HUES64 (cell line): ENCODE data around the gene RMC1.

Experiments used
- H3K27ac ChIP-seq: 2 replicates; pipeline ENCODE4 v1.7.0; 2013; ENCODE audit warnings: low read depth, low read length, inconsistent platforms
- H3K27me3 ChIP-seq: 2 replicates; pipeline ENCODE4 v1.6.1; 2013; ENCODE audit warnings: mild to moderate bottlenecking, low read length; ENCODE audit not compliant: insufficient read depth
- H3K36me3 ChIP-seq: 2 replicates; pipeline ENCODE4 v1.6.1; 2013; ENCODE audit warnings: mild to moderate bottlenecking, low read length; ENCODE audit not compliant: insufficient read depth
- H3K4me1 ChIP-seq: 2 replicates; pipeline ENCODE4 v1.6.1; 2013; ENCODE audit warnings: mild to moderate bottlenecking, low read length, moderate library complexity; ENCODE audit not compliant: insufficient read depth
- H3K4me3 ChIP-seq: 2 replicates; pipeline ENCODE4 v1.5.1; 2013; ENCODE audit warnings: mild to moderate bottlenecking, low read length, moderate library complexity
- H3K9ac ChIP-seq: 2 replicates; pipeline ENCODE4 v1.6.1; 2013; ENCODE audit warnings: mild to moderate bottlenecking, low read depth, low read length
- H3K9me3 ChIP-seq: 2 replicates; pipeline ENCODE4 v1.6.1; 2013; ENCODE audit warnings: low read depth, low read length; ENCODE audit not compliant: insufficient read depth
- WGBS: fragments of 150-250, 120-280 bp; methylation state at CpG from one replicate; pipeline ENCODE4 v1.1.7; 2013; ENCODE audit warnings: missing lambda C conversion rate; 5-methylcytosine and 5-hydroxymethylcytosine counted together

The RMC1 gene

DNA sequence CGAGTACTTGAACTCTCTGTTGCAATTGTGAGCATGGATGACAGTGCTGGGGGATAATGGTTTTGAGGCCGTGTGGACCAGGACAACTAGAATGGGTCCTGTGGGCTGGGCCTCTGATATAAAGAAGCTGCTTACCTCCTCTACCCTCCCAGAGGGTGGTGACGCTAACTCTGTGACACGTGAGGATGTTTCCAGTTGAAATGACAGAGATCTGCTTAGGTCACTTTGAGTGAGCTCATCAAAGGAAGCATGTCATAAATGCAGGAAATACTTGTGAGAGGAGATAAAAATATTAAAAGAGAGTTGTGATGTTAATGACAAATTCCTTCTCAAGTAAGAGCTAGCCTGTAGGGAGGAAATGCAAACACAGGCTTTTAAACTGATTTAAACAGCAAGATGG, 16.4 kb downstream of the RMC1 start:
- Histone ChIP-seq H3K36me3 (peaks cover 78% of the 10 kb centered on the region), H3K27ac (no peak overlapping the region), H3K9ac (no peak overlapping the region), H3K27me3 (no peaks in the 10 kb centered on the region), H3K4me3 (no peak overlapping the region), H3K9me3 (no peaks in the 10 kb centered on the region), H3K4me1 (no peaks in the 10 kb centered on the region)
- WGBS, result 75% methylated on average over 3 of the region's 4 CpGs

DNA sequence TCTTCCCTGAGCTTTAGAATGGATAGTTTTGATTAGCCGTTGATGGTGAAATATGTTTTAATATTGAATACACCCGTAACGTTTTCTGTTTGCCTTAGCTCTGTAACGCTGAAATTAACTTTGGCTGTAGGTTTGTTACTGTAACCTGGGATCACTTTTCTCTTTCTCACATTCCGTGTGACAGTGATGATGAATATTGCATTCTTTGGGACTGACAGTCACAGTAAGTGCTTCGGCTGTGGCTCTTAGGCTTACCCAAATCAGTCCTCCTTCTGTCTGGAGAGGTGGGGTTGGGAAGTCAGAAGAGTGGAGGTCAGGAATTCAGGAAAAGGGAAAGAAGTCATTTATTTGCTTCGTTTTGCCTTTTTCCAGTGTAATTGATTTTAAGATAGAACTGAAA, 18.0 kb downstream of the RMC1 start:
- Histone ChIP-seq H3K4me3 (no peak overlapping the region), H3K36me3 (peaks cover 83% of the 10 kb centered on the region), H3K9ac (no peak overlapping the region), H3K27ac (no peak overlapping the region), H3K4me1 (no peaks in the 10 kb centered on the region), H3K9me3 (no peaks in the 10 kb centered on the region), H3K27me3 (no peaks in the 10 kb centered on the region)
- WGBS, result 90% methylated on average over 6 of the region's 7 CpGs

DNA sequence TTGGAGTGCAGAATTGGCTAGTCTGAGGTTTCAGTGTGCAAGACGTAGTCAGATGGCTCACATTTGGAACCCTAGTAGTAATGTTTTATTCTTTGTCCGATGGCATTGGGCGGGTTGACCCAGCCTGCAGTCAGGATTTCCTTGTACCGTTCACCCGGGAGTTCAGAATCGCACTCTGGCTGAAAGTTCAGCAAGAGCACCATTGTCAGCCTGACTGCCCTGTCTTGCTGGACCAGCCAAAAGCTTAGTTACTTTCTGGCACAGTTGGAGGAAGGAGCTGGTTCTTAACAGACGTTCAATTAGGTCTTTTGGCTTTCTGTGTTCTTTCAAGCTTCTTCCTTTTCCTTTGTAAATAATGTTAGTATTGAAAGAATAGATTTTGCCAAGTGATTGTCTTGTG, 18.6 kb downstream of the RMC1 start:
- Histone ChIP-seq H3K9ac (no peak overlapping the region), H3K9me3 (no peaks in the 10 kb centered on the region), H3K27me3 (no peaks in the 10 kb centered on the region), H3K27ac (no peak overlapping the region), H3K36me3 (peaks cover 85% of the 10 kb centered on the region), H3K4me3 (no peak overlapping the region), H3K4me1 (no peaks in the 10 kb centered on the region)
- WGBS, result 96% methylated on average over 7 of the region's 7 CpGs

DNA sequence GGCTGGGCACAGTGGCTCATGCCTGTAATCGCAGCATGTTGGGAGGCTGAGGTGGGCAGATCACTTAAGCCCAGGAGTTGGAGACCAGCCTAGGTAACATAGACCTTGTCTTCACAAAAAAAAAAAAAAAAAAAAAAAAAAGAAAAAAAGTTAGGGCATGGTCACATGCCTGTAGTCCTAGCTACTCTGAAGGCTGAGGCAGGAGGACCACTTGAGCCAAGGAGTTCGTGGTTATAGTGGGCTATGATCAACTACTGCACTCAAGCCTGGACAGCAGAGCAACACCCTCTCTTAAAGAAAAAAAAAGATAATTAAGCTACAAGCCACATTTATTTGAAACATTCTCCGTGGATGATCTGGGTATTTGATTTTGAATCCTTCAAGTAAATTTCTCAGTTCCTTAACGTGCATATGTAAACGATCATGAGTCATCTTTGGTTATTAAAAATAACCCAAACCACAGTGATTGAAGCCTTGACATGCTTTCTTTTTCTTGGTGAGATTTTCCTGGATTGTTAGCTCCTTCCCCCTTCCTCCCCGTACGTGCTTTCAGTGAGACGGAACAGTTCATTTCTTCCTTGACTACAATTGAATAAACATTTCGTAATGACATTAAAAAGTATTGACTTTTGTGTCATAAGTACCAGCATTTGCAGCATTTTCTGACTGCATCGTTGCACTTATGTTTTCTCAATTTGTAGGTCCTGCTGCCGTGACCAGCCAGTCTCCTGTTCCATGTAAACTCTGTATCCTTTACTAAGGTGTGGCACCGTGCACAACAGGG, 20.3 kb downstream of the RMC1 start:
- Histone ChIP-seq H3K9me3 (no peaks in the 10 kb centered on the region), H3K36me3 (peaks cover 88% of the 10 kb centered on the region), H3K4me1 (no peaks in the 10 kb centered on the region), H3K27ac (no peak overlapping the region), H3K9ac (no peak overlapping the region), H3K27me3 (no peaks in the 10 kb centered on the region), H3K4me3 (no peak overlapping the region)
- WGBS, result 93% methylated on average over 12 of the region's 12 CpGs

DNA sequence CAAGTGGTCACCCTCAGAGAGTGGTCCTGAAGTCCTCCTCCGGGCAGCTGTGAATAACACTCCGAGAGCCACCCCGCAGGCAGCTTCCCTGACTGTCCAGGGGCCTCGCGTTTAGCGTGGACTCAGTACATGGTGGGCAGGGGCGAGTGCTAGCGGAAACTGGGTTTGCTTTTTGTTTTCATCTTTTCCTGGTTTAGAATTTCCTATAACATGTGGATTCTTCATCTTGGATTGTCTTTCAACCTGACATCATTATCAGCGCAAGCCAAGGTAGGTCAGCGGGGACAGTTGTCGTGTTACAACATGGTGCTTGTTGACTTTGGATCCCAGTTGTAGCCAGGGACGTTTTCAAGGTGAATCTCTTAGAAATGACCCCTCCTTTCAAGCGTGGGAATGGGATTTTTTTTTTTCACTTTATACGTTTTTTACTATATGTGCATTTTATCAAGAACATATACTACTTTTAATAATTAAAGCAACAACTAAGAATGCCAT, 20.9 kb downstream of the RMC1 start:
- no peaks in the 10 kb centered on the region for H3K9me3 ChIP-seq
- no peaks in the 10 kb centered on the region for H3K27me3 ChIP-seq
- no peak overlapping the region for H3K4me3 ChIP-seq
- no peak overlapping the region for H3K9ac ChIP-seq
- WGBS, result 94% methylated on average over 12 of the region's 14 CpGs
- H3K4me1 ChIP-seq, result no peaks in the 10 kb centered on the region
- H3K27ac ChIP-seq, result no peak overlapping the region
- peaks cover 88% of the 10 kb centered on the region for H3K36me3 ChIP-seq

DNA sequence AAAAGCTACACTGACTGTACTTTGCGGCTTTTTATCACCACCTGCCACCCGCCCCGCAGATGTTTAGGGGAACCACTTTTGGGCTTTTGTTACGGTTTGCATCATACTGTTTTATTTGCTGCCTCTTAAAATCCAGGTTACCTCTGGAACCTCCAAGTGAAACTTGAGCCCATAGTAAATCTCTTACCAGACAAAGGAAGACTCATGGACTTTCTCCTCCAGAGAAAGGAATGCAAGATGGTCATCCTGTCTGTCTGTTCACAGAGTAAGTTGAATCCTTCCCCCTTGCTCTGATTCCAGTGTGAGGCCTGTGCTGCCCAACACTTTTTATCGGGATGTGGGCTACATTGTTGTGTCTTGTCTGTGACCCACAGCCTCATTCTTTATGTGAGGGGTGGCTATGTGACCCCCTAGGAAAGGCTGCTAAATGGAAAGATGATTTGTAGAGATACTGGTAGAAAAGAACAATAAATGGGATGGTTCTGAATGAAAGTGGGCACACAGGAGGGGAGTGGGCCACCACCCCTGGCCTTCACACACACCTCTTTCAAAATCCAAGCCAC, 23.3 kb downstream of the RMC1 start:
- WGBS, result 94% methylated on average over 5 of the region's 5 CpGs
- Histone ChIP-seq H3K4me3 (no peak overlapping the region), H3K9ac (no peak overlapping the region), H3K36me3 (peaks cover 89% of the 10 kb centered on the region), H3K27ac (no peak overlapping the region), H3K4me1 (no peaks in the 10 kb centered on the region), H3K27me3 (no peaks in the 10 kb centered on the region), H3K9me3 (no peaks in the 10 kb centered on the region)

DNA sequence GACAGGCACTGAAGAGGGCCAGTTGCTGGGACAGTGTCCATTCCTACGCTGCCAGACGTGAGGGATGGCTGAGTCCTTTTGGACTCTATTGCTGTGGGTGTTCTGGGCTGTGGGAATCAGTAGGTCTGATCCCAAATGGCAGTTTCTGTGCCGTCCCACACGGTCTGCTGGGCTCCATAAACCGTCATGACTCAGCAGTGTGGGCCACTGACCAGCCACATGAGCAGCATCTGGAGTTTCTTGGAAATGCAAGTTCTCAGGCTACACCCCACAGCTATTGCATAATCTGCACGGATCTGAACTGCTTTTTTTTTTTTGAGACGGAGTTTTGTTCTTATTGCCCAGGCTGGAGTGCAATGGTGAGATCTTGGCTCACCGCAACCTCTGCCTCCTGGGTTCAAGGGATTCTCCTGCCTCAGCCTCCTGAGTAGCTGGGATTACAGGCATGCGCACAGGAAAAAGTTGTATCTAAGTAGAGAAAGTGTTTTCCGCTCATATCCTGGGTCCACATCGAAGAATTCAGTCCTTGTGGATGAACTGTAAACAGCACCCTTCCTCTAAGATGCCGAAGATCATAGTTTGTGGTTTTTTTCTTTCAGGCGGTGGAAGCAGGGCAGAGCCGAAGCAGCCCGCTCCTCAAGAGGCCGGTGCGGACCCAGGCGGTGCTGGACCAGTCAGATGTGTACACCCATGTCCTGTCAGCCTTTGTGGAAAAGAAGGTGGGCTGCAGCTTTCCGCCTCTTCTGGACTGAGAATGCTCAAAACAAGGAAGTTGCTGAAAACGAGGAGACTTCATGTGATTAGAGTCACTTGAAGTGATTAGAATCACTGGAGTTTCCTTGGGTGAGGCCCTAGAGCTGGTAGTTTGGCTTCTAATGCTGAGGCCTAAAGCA, 25.5 kb downstream of the RMC1 start:
- H3K27ac ChIP-seq, result no peak overlapping the region
- H3K27me3 ChIP-seq, result no peaks in the 10 kb centered on the region
- no peak overlapping the region for H3K4me3 ChIP-seq
- peaks cover 91% of the 10 kb centered on the region for H3K36me3 ChIP-seq
- H3K9me3 ChIP-seq, result no peaks in the 10 kb centered on the region
- H3K9ac ChIP-seq, result no peak overlapping the region
- 94% methylated on average over 20 of the region's 20 CpGs for WGBS
- no peaks in the 10 kb centered on the region for H3K4me1 ChIP-seq

DNA sequence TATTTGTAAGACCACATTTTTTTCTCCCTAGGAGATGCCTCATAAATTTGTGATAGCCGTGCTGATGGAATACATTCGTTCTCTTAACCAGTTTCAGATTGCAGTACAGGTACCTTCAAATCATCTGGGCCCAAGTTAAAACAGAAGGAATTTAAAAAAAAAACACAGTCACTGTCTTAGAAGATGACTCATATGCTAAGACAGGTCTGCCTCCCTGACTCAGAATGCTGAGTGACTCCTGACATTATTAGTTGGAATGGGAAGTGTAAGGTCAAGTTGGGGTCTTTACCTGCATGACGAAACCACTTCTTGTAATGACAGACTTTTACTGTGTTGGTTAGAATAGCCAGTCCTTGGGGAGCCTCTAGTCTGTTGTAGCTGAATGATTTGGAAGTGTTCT, 26.3 kb downstream of the RMC1 start:
- Histone ChIP-seq H3K9ac (no peak overlapping the region), H3K4me3 (no peak overlapping the region), H3K36me3 (peaks cover 91% of the 10 kb centered on the region), H3K9me3 (no peaks in the 10 kb centered on the region), H3K4me1 (no peaks in the 10 kb centered on the region), H3K27me3 (no peaks in the 10 kb centered on the region), H3K27ac (no peak overlapping the region)
- WGBS, result 93% methylated on average over 3 of the region's 3 CpGs

DNA sequence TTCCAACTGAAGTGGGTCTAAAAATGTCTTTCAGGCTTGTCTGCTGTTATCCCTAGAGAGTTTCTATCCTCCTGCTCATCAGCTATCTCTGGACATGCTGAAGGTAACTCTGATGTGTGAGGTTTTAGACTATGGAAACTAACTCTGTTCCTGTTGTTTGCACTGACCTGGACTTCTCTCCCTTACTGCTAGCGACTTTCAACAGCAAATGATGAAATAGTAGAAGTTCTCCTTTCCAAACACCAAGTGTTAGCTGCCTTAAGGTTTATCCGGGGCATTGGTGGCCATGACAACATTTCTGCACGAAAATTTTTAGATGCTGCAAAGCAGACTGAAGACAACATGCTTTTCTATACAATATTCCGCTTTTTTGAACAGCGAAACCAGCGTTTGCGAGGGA, 26.9 kb downstream of the RMC1 start:
- no peak overlapping the region for H3K27ac ChIP-seq
- H3K9ac ChIP-seq, result no peak overlapping the region
- WGBS, result 97% methylated on average over 7 of the region's 7 CpGs
- H3K9me3 ChIP-seq, result no peaks in the 10 kb centered on the region
- H3K4me1 ChIP-seq, result no peaks in the 10 kb centered on the region
- H3K27me3 ChIP-seq, result no peaks in the 10 kb centered on the region
- no peak overlapping the region for H3K4me3 ChIP-seq
- peaks cover 96% of the 10 kb centered on the region for H3K36me3 ChIP-seq

DNA sequence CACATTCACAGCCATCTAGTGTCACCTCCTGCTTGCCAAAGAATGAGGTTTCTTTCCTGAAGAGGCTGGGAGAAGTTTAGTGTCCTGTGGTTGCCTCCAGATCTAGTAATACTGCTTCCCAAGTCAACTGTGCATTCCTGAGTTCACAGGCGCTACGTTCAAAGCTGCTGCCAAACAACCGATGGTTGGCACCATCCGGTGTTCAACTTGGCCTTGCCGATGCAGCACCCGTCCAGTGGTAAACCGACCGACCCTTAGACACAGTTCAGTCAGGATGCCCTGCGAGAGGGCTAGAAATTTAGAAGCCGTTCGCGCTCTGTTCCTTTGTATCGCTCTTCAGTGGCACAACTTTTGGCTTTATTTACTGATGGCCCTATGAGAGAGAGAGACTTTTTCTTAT, 28.6 kb downstream of the RMC1 start:
- Histone ChIP-seq H3K27ac (no peak overlapping the region), H3K4me1 (no peaks in the 10 kb centered on the region), H3K27me3 (no peaks in the 10 kb centered on the region), H3K36me3 (peaks cover 99% of the 10 kb centered on the region), H3K9me3 (no peaks in the 10 kb centered on the region), H3K4me3 (no peak overlapping the region), H3K9ac (no peak overlapping the region)
- 96% methylated on average over 13 of the region's 13 CpGs for WGBS

DNA sequence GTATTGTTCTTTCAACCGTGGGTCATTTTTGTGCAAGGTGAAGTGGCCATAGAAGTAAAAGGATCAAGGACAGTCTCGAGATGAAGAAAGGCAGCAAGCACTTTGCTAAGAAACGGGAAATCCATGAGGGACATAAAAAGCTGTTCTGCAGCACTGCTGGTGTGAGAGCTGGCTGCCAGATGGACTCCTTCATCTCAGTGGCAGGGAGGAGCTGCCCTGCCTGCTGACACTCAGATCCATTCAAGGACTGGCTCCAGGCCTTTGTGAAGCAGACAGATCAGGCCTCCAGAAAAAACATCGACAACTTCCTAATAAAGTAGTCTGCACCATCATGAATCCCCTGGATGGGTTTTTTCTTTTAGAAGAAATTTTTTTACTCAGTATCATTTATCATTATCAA, 29.5 kb downstream of the RMC1 start:
- 95% methylated on average over 4 of the region's 4 CpGs for WGBS
- H3K36me3 ChIP-seq, result peaks cover 98% of the 10 kb centered on the region

More for the DNA sequence above, 29.5 kb downstream of the RMC1 start:
- H3K9ac ChIP-seq, result no peak overlapping the region
- H3K27ac ChIP-seq, result no peak overlapping the region
- no peaks in the 10 kb centered on the region for H3K27me3 ChIP-seq
- no peak overlapping the region for H3K4me3 ChIP-seq
- no peaks in the 10 kb centered on the region for H3K4me1 ChIP-seq
- H3K9me3 ChIP-seq, result no peaks in the 10 kb centered on the region
